K562 (cell line): ENCODE results near the gene TXNRD1. TPM values are rescaled to one million over a fixed set of nuclear protein-coding genes. Genes with fewer than 3 reads are reported as not detected.

Experiments used
- ARID4B ChIP-seq: sonication (generic); formaldehyde crosslinking; IDR thresholded peaks from 2 replicates; pipeline ENCODE4 v1.8.0; 2022; ENCODE audit warnings: mild to moderate bottlenecking, missing genetic modification reagents
- CREB3L1 ChIP-seq: fragments of 450-650 bp; IDR thresholded peaks from 2 replicates; pipeline ENCODE4 v1.6.1; 2014; ENCODE audit warnings: low read depth, mild to moderate bottlenecking, moderate library complexity, borderline replicate concordance
- E2F4 ChIP-seq: sonication (generic); formaldehyde crosslinking; IDR thresholded peaks from 2 replicates; pipeline ENCODE4 v1.8.0; 2022; ENCODE audit warnings: mild to moderate bottlenecking, low read depth, missing genetic modification reagents
- ELF4 ChIP-seq: fragments of 450-650 bp; formaldehyde crosslinking; IDR thresholded peaks from 2 replicates; pipeline ENCODE4 v1.4.0; 2022; ENCODE audit warnings: missing genetic modification characterization
- EZH2 ChIP-seq: IDR thresholded peaks from 2 replicates; pipeline ENCODE4 v1.6.1; 2012; ENCODE audit warnings: low read depth, mild to moderate bottlenecking, inconsistent platforms, low read length, borderline replicate concordance
- LCOR ChIP-seq: sonication (generic); formaldehyde crosslinking; IDR thresholded peaks from 2 replicates; pipeline ENCODE4 v1.8.0; 2022; ENCODE audit warnings: mild to moderate bottlenecking, missing genetic modification reagents
- NR4A1 ChIP-seq, 2 experiments: fragments of 250-450 bp in 1 of 2; fragments of 450-650 bp in 1 of 2; sonication (Bioruptor Pico) in 1 of 2; IDR thresholded peaks; 2 replicates each; pipeline versions ENCODE4 v1.4.0 to v1.6.1; 2016 to 2020; ENCODE audit warnings: mild to moderate bottlenecking in 2 of 2, missing compliant biosample characterization in 1 of 2, missing genetic modification characterization in 1 of 2, moderate library complexity in 1 of 2
- POLR3A ChIP-seq: IDR thresholded peaks from 2 replicates; pipeline ENCODE4 v1.6.1; 2011; ENCODE audit warnings: borderline replicate concordance, mild to moderate bottlenecking, moderate library complexity; ENCODE audit not compliant: insufficient read length, insufficient read depth; ENCODE audit errors: extremely low read depth
- PRMT5 ChIP-seq: sonication (generic); formaldehyde crosslinking; IDR thresholded peaks from 2 replicates; pipeline ENCODE4 v1.5.0; 2020; ENCODE audit warnings: missing genetic modification reagents
- RBBP5 ChIP-seq: fragments of 200-600 bp; sonication (generic); IDR thresholded peaks from 2 replicates; pipeline ENCODE4 v1.6.1; 2012; ENCODE audit warnings: borderline replicate concordance, mild to moderate bottlenecking, low read length, control low read depth, inconsistent platforms; ENCODE audit not compliant: insufficient read depth, poor library complexity, severe bottlenecking
- RCOR1 ChIP-seq, 2 experiments: IDR thresholded peaks; 2 replicates each; pipeline ENCODE4 v1.6.1; 2012; ENCODE audit warnings: low read depth in 2 of 2, low read length in 2 of 2, borderline replicate concordance in 1 of 2, improper control_type of control experiment in 1 of 2
- RUNX1 ChIP-seq: sonication (generic); IDR thresholded peaks from 2 replicates; pipeline ENCODE4 v1.6.1; 2016; ENCODE audit warnings: antibody characterized with exemption, low read depth
- SMC3 ChIP-seq: conservative IDR thresholded peaks from 2 replicates; pipeline ENCODE4 v1.6.1; 2011; ENCODE audit warnings: low read depth, low read length, improper control_type of control experiment; ENCODE audit not compliant: insufficient read depth
- STAT5A ChIP-seq: IDR thresholded peaks from 2 replicates; pipeline ENCODE4 v1.6.1; 2012; ENCODE audit warnings: low read length, inconsistent platforms, borderline replicate concordance
- TCF15 ChIP-seq: fragments of 250-450 bp; sonication (Bioruptor Pico); IDR thresholded peaks from 2 replicates; pipeline ENCODE4 v1.8.0; 2022; ENCODE audit warnings: moderate library complexity, mild to moderate bottlenecking, inconsistent platforms
- TFAP4 ChIP-seq: sonication (generic); formaldehyde crosslinking; IDR thresholded peaks from 2 replicates; pipeline ENCODE4 v1.8.0; 2022; ENCODE audit warnings: missing genetic modification reagents, mild to moderate bottlenecking, moderate library complexity, borderline replicate concordance
- XRCC5 ChIP-seq: fragments of 200-400 bp; formaldehyde crosslinking; IDR thresholded peaks from 2 replicates; pipeline ENCODE4 v1.6.1; 2017; ENCODE audit warnings: low read depth, mild to moderate bottlenecking, low read length
- ZNF444 ChIP-seq: fragments of 250-450 bp; sonication (Bioruptor Pico); IDR thresholded peaks from 2 replicates; pipeline ENCODE4 v1.4.0; 2020; ENCODE audit warnings: mild to moderate bottlenecking, moderate library complexity
- polyA plus RNA-seq, 8 experiments: library from polyadenylated mRNA; depleted of rRNA in 4 of 8; stranded (reverse) in 5 of 8; unstranded in 3 of 8; fragments of >200 nt; fragmentation: Nextera tagmentation in 2 of 8; fragmentation: Illumina TruSeq in 1 of 8; extraction: Ambion mirVana in 2 of 8; extraction: Trizol in 1 of 8; gene quantifications; 2 replicates each; pipeline versions ENCODE4 v1.2.1 to v1.2.3, GENCODE V29; 2011 to 2014; ENCODE audit warnings: inconsistent platforms in 1 of 8, missing spikeins in 1 of 8
- total RNA-seq, 7 experiments: library from RNA; depleted of rRNA in 6 of 7; stranded (reverse); fragments of >200 nt in 6 of 7; fragmentation: Illumina TruSeq in 2 of 7; extraction: Trizol in 2 of 7; gene quantifications; 2 replicates each; pipeline versions ENCODE4 v1.2.1 to v1.2.3, GENCODE V29; 2011 to 2021; ENCODE audit warnings: low replicate concordance in 1 of 7

Gene TXNRD1
- total and polyA plus RNA-seq, 9 of the 15 experiments (the other 6 are each of a cell fraction or from before 2014, with no cell fraction given), result 107 to 189 (median 146) TPM

GRCh38 chr12:104381731-104382480, 166.3 kb downstream of the TXNRD1 start (continued):
- TF ChIP-seq XRCC5 (0 out of 2 replicates have a peak, but pooled peaks have one; percentile 29), NR4A1 (CRISPR knock-in tag; IDR thresholded peaks at IDR 0.05) (no peak), NR4A1 (tag; IDR thresholded peaks at IDR 0.05) (no peak), RUNX1 (no peak), RBBP5 (no peak), RCOR1 (IDR thresholded peaks at IDR 0.05; ENCODE audit: borderline replicate concordance in 1 of 2, low read depth in 2 of 2, low read length in 2 of 2) (no peak), STAT5A (no peak), E2F4 (CRISPR knock-in tag) (no peak), ARID4B (CRISPR knock-in tag) (no peak), SMC3 (peak; percentile 95), CREB3L1 (no peak), LCOR (CRISPR knock-in tag) (0 out of 2 replicates have a peak, but pooled peaks have one; percentile 32), POLR3A (no peak), ELF4 (CRISPR knock-in tag) (no peak), TFAP4 (peak; percentile 35; the same call in 1 of the 2 replicates), TCF15 (CRISPR knock-in tag) (no peak), ZNF444 (CRISPR knock-in tag) (no peak), PRMT5 (no peak), EZH2 (no peak)
